Amniotic stem cell (primary cell): ENCODE measurements around the gene TBC1D22A.

Experiments used
- DNase-seq: peaks from one replicate; lab custom pipeline; 2025; lab: John Stamatoyannopoulos, UW

TBC1D22A gene

DNA sequence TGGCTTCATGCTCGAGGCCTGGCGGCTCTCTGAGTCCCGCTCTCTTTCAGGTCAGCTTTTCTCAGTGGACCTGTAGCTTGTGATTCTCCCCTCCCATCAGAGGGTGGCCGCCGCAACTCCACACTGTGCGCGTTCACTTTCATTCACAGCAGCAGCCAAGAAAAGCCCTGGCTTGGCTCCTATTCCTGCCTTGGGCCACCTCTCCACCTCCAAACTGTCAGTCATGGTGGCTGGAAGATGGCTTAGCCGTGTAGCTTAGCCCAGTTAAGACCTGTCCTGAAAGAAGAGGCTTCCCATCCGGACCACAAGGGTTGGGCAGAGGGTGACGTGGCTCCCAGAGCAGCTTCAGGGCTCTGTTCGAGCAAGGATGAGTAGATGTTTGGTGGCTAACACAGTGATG is 125.5 kb downstream of the TBC1D22A start:
- DNase-seq = no peak

DNA sequence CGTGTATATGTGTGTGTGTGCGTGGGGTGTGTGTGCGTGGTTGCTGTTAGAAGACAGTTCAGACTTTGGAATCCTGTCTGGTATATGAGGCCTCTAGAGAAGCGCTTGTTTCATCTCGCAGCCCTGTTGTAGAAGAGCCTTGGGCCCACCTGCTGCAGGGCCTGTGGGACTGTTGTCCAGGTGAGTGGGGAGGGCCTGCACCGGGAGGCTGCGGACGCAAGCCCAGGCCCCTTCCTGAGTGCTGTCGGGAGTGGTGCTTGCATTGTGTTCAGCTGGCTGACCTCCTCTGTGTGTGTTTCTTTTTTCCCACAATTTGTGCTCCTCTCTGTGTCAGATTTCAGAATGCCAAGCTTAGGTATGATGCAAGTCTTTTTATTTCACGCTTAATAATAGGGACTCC is 128.4 kb downstream of the TBC1D22A start:
- DNase-seq = no peak

DNA sequence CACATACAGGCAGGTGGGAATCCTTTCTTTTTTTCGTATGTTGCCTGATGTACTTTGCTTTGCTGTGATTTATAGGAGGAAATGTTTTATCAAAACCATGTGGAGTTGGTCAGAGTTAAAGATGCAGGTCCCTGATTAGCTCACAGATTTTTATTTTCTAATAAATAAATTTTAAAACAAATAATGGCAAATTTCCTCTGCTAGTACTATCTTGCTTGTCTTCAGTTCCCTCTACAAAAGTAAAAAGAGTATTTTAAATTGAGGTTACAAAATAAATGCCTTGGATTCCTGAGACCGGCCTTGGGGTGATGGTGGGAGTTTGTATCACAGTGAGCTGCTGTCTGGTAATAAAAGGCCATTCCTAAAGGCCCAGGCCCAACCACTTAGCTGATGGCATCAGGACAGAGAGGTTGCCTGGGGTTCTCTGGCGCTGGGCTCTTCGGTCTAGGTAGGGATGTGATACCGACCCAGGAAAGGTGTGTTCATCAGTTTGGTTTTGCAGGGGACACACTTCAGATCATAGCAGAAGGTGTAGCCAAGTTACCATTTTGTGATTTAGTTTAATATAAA is 129.0 kb downstream of the TBC1D22A start:
- DNase-seq = no peak

DNA sequence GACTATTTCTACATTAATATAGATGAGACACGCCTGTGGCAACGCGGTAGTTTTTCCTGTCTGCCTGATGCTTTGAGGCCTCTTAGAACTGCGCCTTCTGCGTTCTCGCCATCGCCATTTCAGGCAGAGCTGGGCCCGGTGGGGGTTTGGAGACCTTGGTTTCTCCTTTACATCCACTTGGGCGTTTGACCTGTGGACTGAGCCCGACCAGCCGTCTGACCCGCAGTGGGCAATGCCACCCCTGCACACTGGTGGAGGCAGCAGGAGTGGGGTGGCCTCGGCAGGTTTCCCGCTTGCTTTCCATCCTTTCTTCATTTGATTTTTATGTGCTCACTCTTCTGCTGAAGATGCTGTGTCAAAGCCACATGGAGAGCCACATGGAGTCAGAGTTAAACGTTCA is 130.4 kb downstream of the TBC1D22A start:
- DNase-seq = no peak

DNA sequence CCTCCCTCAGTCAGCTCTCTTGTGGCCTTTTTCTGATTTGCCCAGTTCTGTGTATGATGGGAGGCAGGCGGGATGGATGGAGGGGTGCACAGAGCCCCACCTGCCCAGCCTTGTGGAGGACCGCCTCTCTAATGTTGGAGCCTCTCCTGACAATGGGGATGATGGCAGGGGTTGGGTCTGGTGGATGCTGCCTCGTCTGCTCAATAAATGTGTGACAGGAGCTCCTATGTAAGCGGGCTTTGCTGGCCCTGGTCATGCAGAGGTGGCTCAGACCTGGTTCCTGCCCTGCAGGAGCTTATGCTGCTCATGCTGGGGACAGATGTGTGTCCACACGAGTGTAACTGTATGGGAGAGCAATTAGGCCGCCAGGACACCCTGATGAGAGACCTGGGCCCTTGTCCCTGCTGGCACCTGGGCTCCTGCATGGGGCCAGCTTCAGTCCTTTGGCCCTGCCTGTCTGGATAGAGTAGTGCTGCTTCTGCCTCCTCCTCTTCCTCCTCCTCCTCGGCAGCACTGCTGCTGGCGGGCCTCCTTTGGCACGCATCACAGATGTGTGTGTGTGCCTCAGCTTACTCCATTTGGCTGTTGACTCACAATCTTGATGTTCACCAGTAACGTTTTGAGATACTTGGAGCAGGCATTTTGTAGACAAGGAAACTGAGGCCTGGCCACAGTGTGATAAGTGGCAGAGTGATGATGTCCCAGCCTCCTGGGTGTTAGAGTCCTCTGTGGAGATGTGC is 131.0 kb downstream of the TBC1D22A start:
- no peak for DNase-seq

DNA sequence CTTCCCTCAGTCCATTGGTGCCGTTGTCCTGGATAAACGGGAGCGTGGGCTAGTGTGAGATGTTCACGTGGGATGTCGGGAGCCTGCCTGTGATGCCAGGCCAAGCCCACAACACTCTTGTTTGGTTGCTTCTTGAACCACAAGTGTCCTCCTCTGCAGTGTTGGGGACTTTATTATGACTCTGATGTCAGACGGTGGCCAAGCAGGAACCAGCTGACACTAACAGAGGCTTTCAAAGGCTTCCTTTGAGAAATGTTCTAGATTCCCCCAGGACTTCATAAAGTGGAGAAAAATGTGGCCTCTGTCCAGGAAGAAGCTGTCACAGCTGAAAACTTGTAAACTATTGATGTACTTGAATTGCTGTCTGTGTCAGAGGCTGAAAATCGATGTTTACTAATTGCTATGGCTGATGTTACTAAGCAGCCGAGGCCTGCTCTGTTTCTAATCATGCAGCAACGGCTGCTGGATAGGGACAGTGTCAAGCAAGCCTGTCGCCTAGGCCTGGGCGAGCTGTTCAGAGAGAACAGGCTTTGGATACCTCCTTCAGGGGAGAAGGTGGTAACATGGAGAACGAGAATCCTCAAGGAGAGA is 131.7 kb downstream of the TBC1D22A start:
- no peak for DNase-seq

DNA sequence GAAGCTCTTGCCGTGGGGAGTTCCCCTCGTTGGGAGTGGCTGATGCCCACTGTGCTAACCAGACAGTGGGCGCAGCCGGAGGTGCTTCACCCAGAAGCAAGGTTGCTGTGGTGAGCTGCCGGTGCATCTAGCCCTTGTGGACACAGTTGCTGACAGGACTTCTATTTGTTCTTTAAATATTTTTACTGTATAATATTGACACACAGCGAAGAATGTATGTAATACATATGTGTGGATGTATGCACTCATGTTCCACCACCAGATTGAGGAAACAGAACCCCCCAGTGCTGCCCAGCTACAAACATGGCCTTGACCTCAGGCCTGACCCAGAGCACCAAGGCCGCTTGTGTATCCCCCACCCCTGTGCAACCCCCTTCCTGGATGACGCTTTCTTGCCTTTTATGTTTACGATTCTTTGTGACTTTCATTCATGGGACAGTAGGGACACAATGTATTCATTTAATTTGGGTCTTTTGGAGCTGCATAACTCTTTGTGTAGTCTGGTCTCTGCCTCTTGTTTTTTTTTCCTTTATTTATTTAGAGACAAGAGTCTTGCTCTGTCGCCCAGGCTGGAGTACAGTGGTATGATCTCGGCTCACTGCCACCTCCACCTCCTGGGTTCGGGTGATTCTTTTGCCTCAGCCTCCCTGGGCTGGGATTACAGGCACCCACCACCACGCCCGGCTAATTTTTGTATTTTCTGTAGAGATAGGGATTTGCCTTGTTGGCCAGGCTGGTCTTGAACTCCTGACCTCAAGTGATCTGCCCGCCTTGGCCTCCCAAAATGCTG is 132.6 kb downstream of the TBC1D22A start:
- no peak for DNase-seq

DNA sequence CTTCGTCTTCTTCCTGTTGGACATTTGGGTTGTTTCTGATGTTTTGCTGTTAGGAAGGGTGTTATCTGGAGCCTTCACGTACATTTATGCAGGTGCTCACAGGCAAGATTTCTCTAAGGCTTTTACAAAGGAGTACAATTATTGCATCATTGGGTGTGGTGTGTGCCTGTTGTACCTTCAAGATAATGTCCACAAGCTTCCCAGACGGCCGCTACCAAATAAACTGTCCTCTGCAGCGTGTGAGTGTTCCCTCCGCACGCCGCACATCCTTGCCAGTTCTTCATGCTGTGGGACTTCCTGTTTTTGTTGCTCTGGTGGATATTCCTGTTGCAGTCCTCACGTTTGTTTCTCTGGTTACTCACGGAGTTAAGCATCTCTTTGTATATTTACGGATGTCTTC is 133.3 kb downstream of the TBC1D22A start:
- no peak for DNase-seq

DNA sequence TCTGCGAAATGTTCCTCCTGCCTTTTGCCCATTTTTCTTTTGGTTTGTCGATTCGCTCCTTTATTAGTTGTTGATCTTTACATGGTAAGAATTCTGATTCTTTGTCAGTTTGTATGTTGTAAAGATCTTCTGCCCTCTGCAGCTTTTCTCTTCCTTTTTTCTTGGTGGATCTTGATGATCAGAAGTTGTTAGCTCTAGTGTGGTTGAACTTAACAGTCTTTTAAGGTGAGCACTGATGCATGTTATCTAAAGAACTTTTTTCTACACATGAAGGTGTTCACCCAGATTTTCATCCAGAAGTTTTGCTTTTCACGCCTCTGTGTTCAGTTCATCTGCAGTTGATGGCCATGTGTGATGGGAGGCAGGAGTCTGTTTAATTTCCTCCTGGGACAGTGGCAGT is 133.7 kb downstream of the TBC1D22A start:
- no peak for DNase-seq

DNA sequence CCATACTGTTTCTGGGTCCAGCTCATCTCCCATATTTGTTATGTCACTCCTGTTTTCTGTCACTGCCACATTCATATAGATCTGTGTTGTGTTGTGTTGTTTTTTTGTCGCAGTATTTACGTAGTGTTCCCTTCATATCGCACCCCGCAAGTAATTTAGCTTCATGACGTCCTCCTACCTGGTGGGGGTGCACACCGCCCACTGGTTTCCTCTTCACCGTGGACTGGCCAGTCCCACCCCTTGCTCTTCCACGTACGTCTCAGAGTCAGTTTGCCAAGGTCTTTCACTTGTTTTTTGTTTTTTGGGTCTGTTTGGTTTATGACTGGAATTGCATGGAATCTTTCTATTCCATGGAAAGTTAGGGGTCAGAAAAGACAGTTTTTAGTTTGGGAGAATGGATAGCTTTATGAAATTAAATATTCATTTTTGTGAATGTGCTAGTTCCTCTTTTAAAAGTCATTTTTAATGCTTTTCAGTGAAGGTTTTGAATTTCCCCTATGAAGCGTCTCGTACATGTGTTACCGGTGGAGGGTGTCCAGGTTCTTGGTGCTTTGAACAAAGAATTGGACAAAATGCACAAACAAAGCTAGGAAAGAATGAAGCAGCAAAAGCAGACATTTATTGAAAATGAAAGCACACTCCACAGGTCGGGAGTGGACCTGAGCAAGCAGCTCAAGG is 134.3 kb downstream of the TBC1D22A start:
- DNase-seq = no peak

DNA sequence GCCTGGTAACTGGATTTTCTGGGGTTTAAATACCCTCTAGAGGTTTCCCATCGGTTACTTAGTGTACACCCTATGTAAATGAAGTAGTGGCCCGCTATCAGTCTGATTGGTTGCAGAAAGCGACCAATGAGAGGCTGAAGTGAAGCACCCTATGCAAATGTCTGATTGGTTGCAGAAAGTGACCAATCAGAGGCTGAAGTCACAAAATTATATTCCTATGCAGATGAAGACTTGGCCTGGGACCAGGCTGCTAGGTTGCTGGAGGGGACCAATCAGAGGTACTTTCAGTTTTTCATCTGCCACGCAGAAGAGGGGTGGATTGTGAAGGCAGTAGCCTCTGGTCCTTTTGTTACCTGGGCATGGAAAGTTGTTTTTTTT is 134.8 kb downstream of the TBC1D22A start:
- DNase-seq = no peak

DNA sequence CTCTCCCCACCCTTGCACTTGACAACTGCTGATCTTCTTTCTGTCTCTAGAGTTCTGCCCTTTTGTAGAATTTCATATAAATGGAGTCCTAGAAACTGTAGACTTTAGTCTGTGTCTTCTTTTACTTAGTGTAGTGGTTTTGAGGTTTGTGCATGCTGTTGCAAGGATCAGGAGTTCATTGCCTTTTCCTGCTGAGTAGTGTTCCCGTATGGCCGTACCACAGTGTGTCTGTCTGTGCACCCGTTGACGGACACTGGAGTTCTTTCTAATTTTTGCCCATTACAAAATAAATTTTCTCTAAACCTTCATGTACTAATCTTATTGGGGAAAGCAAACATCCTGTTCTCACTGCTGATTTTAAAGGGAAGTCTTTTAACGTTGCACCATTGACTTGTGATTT is 138.1 kb downstream of the TBC1D22A start:
- DNase-seq = no peak

DNA sequence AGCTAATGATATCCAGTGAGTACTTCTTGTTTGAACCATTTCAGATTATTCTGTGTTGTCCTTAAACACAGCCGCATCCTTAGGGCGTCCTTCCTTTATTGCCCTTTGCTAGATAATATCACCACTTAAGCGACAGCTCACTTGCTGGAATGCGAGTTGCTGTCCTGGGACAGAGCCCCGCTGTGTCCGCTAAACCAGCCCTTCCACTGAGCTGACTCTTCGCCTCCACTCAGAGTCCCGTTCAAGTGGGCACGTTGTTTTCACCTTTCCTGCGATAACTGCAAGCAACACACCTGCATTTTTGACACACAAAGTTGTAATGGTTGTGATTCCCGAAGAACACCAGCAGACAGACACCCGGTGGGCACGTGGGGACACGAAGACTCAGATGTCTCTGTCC is 140.0 kb downstream of the TBC1D22A start:
- DNase-seq = no peak

DNA sequence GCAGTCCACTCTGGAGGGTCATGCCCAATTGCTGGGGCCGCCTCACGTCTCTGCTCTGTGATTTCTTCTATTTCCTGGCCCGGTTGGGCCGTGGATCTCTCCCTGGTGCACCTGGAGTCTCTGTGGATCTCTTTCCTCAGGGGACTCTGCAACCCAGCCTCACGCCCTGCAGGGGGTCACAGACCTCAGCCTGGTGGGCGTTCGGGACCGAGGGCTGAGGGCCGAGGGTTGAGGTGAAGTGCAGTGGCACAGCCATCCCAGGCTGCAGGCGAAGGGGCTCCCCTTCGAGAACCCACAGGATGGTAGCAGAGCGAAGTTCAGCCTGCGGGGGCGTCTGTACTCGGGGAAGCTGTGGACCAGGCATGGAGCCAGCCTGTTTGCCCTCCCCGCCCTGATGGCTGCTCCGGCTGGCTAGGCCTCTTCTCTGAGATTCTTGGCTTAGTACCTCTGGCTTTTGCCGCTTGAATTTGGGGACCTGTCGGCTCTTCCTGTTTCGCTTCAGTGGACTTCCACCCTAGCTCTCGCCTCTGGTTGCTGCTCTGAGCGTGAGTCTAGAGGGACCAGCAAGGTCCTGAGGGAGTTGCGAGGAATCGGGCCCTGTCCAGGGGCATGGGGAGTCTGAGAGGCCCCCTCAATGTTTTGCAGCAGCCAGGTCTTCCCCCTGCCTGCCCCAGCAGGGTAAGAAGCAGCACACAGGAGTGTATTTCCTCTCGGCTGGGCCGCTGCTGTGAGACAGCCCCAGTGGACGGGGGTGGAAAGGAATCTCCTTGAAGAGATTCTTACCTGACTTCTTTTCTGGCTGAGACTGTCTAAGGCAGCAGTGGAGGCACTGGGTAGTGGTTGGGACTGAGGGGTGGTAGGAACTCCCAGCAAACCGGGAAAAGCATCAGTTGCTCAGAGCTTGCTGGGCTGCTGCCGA is 140.8 kb downstream of the TBC1D22A start:
- no peak for DNase-seq

DNA sequence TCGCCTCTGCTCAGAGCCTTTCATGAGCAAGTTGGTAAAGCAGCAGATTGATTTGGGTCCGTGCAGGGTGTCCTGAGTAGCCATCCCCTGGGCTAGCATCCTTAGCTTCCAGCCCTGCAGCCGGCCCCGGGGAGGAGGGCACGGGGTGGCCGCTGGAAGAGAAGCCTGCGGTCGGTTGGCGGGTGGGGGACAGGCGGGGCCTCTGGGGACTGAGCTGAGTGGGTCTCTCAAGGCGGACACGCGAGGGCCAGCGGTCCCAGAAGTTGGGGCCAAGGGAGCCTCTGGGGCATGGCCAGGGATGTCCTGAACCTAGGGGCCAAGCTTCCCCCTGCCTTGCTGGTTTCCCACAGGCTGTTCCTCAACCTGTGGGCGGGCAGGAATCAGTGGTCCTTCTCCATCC is 143.0 kb downstream of the TBC1D22A start:
- DNase-seq = no peak

DNA sequence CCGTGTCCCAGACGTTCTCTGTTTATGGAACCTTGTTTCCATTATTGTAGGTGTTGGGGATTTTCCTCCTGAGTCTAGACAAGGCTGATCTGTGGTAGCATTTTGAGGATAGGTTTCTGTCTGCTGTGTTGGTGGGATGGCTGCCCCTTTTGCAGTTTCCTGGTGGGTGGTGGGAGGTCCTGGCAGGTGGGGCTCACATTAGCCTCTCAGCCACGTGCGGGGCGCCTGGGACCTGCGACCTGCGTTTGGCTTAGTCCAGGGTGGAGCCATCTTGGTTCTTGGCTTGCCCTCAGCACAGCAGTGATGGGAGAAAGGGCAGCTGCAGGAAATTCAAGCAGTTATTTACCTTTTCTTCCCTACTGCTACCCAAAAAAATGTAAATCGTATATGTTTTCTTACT is 143.4 kb downstream of the TBC1D22A start:
- DNase-seq = no peak

DNA sequence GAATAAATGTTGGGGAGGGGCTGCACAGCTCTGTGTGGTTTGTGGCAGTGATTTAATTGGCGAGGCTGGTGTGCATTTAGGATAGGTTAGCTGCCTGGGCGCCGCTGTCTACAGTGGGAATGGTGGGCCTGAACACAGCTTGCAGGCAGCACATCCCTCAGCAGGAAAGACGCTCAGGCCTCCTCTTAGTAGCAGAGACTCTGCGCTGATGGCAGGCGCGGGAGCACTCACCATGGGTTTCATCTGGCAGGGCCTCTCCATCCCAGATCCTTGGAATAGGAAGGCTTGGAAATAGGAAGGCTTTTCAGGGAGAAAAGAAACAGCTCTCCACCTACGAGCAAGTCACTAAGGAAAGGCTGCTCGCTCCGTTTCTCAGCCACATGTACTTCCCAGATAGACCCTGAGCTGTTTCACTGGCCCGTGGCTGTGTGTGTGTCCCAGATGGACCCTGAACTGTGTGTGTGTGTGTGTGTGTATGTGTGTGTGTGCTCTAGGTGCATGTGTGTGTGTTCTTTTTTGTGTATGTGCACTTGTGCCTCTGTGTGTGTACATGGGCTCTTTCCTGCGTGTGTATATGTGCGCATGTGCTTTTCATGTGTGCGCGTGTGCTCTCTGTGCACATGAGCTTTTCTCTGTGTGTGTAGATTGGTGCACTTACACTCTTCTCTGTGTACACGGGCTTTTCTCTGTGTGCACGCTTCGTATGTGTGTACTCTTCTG is 144.0 kb downstream of the TBC1D22A start:
- no peak for DNase-seq

DNA sequence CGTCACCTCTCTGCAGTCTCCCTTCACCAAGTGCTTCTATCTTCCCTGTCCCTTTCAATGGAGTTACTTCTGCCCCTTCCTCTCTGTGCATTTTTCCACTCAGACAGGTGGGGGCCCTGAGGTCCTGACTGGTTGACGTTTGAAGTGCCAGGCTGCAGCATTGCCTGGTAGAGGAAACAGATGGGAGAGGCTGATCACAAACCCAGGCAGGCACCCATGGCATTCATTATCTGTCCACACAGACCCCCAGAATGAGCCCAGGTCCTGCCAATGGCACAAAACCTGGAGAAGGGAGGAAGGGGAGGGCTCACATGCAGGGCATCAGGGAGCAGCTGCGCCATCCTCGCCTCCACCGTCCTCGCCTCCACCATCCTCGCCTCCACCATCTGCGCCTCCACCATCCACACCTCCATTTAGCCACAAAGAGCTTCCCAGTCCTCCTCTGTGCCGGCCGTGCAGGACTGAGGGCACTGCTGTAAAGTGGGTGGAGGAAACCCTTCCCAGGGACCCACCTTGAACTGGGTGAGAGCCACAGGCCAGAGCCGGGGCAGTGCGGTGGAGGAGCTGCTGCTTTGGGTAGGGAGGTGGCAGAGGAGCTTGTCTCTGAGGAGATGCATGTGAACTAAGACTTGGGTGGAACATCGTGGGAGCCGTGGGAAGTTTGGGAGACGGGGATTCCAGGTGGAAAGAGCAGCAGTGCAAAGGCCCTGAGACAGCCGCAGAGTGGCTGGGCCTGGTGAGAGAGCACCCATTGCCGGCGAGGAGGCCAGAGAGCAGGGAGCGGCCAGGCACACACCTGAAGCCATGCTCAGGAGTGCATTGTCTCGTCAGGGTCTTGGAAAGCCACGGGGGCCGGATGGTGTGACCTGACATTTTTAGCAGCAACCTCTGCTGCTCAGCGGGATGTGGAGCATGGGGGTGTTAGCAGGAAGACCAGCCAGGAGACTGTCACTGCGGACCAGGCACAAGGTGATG is 145.1 kb downstream of the TBC1D22A start:
- no peak for DNase-seq

DNA sequence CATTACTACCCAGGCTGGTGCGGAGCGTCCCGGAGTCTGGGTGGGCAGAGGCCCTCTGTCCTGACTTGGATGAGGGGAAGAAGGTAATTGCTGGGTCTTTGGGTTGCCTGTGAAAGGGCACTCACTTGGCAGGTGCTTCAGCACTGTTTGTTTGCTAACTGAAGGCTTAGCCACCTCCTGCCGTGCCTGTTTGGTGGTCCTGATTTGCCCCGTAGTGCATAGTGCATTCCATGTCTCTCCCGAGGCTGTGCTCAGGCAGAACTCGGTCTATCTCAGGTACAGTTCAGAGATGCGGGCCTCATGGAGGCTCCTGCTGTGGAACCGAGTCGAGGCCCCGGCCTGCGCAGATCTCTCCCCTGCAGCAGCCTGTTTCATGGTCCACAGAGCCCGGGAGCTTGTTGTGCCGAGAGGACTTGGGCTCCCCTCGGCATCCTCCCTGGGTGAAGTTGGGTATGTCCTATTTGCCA is 146.2 kb downstream of the TBC1D22A start:
- DNase-seq = no peak
